Thyroid gland (tissue), 4 donors: Measurements from ENCODE around the gene CASR.

Experiments used
- POLR2A ChIP-seq, 2 donors: fragments of 450-650 bp; IDR thresholded peaks; one replicate each; pipeline ENCODE4 v1.6.1; 2017; ENCODE audit warnings: antibody characterized with exemption in 2 of 2, mild to moderate bottlenecking in 2 of 2, moderate library complexity in 1 of 2
- TF ChIP-seq, protein P1 (sequence below), 6 experiments: fragments of 200-600 bp in 3 of 6; fragments of 450-650 bp in 3 of 6; sonication (generic) in 3 of 6; IDR thresholded peaks; one replicate each; pipeline ENCODE4 v1.5.1; 2016 to 2019; ENCODE audit warnings: antibody characterized with exemption in 6 of 6, mild to moderate bottlenecking in 2 of 6, inconsistent platforms in 1 of 6, moderate library complexity in 1 of 6

DNA sequence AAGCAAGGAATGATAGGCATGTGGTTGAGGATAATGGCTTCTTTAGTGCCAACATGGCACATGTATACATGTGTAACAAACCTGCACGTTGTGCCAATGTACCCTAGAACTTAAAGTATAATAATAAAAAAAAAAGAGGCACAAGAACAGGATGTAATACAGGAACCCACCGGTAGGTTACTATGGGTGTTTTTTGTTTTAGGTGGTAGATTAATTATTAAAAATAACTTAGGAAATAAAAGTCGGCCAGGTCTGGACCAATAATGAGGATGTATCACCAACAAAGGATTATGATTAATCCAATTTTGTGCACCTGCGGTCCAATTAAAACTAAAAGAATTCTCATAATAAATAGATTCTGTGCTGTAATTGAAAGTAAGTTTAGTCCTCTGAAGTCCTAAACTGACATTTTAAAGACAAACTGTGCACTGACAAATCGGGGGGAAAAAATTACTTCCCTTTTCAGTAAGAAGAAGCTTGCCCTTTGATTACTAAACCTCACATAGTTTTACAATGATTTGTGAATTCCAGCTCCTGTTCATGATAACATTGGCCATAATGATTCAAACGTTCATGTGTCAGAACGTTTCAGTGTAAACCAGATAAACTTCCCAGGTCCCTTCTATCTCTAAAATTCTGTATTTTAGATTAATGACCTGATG, 62.2 kb downstream of the CASR start:
- TF ChIP-seq, protein P1, sequence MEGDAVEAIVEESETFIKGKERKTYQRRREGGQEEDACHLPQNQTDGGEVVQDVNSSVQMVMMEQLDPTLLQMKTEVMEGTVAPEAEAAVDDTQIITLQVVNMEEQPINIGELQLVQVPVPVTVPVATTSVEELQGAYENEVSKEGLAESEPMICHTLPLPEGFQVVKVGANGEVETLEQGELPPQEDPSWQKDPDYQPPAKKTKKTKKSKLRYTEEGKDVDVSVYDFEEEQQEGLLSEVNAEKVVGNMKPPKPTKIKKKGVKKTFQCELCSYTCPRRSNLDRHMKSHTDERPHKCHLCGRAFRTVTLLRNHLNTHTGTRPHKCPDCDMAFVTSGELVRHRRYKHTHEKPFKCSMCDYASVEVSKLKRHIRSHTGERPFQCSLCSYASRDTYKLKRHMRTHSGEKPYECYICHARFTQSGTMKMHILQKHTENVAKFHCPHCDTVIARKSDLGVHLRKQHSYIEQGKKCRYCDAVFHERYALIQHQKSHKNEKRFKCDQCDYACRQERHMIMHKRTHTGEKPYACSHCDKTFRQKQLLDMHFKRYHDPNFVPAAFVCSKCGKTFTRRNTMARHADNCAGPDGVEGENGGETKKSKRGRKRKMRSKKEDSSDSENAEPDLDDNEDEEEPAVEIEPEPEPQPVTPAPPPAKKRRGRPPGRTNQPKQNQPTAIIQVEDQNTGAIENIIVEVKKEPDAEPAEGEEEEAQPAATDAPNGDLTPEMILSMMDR (IDR thresholded peaks at IDR 0.05) = no peak
- no peak for TF ChIP-seq POLR2A (IDR thresholded peaks at IDR 0.05)
